Myocyte (in vitro differentiated cells): Measurements from ENCODE around the gene MPP2. TPM values are rescaled to one million over a fixed set of nuclear protein-coding genes. Genes with fewer than 3 reads are reported as not detected.
A peak's percentile ranks its signal among the peaks of the same experiment; 100 is the strongest.
"Not testable (repeated sequence)": the region's sequence is repeated elsewhere in the genome, so short reads cannot be mapped to it uniquely, and the experiment has no call there.

Experiments used
- DNase-seq: peaks from one replicate; pipeline ENCODE4 v3.0.0-alpha.2; 2012; ENCODE audit warnings: low read depth
- total RNA-seq: library from RNA; depleted of rRNA; stranded (reverse); fragments of >200 nt; gene quantifications from 2 replicates; pipeline ENCODE4 v1.2.3, GENCODE V29; 2014

MPP2 gene
- total RNA-seq, 1 donor from 2014 or later: 0.96 TPM

- DNase-seq: no peak
Observed at GRCh38 chr17:43877451-43878155, 29.7 kb downstream of the MPP2 start.

- DNase-seq: no peak
Observed at GRCh38 chr17:43877031-43877430, 30.3 kb downstream of the MPP2 start.

- no peak for DNase-seq
Observed at GRCh38 chr17:43875476-43876147, 31.7 kb downstream of the MPP2 start.

- no peak for DNase-seq
Observed at GRCh38 chr17:43874293-43874692, 33.0 kb downstream of the MPP2 start.

GRCh38 chr17:43873815-43874214 is 33.5 kb downstream of the MPP2 start:
- no peak for DNase-seq

- DNase-seq: no peak
Observed at GRCh38 chr17:43873091-43873490, 34.2 kb downstream of the MPP2 start.

GRCh38 chr17:43871946-43872690 is 35.2 kb downstream of the MPP2 start:
- no peak for DNase-seq

GRCh38 chr17:43869031-43869430 is 38.3 kb downstream of the MPP2 start:
- not testable (repeated sequence) for DNase-seq

- DNase-seq: no peak
Observed at GRCh38 chr17:43868226-43868994, 38.9 kb downstream of the MPP2 start.

GRCh38 chr17:43864161-43864984 is 43.0 kb downstream of the MPP2 start:
- DNase-seq: no peak

- no peak for DNase-seq
Observed at GRCh38 chr17:43861960-43862359, 45.4 kb downstream of the MPP2 start.

GRCh38 chr17:43860927-43861622 is 46.3 kb downstream of the MPP2 start:
- peak; percentile 51 for DNase-seq

GRCh38 chr17:43860077-43860725 is 47.1 kb downstream of the MPP2 start:
- DNase-seq: no peak

- no peak for DNase-seq
Observed at GRCh38 chr17:43857957-43858600, 49.3 kb downstream of the MPP2 start.

- DNase-seq: no peak
Observed at GRCh38 chr17:43857141-43857540, 50.2 kb downstream of the MPP2 start.

- DNase-seq: no peak
Observed at GRCh38 chr17:43856141-43856540, 51.2 kb downstream of the MPP2 start.

GRCh38 chr17:43855061-43855460 is 52.3 kb downstream of the MPP2 start:
- DNase-seq: no peak

- no peak for DNase-seq
Observed at GRCh38 chr17:43854498-43854897, 52.8 kb downstream of the MPP2 start.

GRCh38 chr17:43853546-43853945 is 53.8 kb downstream of the MPP2 start:
- DNase-seq: no peak
